ENCODE results near the gene STRN. TPM values are rescaled to one million over a fixed set of nuclear protein-coding genes. Genes with fewer than 3 reads are reported as not detected.

Gene STRN
- total and polyA plus RNA-seq, 12 donors, result 2.6 to 36.9 (median 18.1) TPM

- H3K36me3 ChIP-seq (replicated peaks in 1 of 2), result peaks cover 0 to 28% of the 10 kb centered on the region in 2 donors
- no peak for DNase-seq
These were observed 108.6 kb downstream of the STRN start for GRCh38 chr2:36857713-36858112.

GRCh38 chr2:36855429-36855828 is 110.9 kb downstream of the STRN start:
- Histone ChIP-seq H3K36me3 (replicated peaks in 1 of 2) (peaks cover 0 to 28% of the 10 kb centered on the region in 2 donors), H3K27ac (no peak overlapping the region), H3K9me3 (replicated peaks in 1 of 3) (no peaks in the 10 kb centered on the region), H3K4me1 (replicated peaks in 1 of 2) (no peaks in the 10 kb centered on the region), H3K4me3 (no peak overlapping the region), H3K27me3 (no peaks in the 10 kb centered on the region)
- 96 to 99% (median 99%) methylated on average over 2 of the region's 2 CpGs for WGBS, 4 donors
- no peak for DNase-seq
- intact Hi-C loops (cut with DNase I), result no loop called here
- no peak for TF ChIP-seq CTCF (IDR thresholded peaks at IDR 0.05)
- TF ChIP-seq POLR2A (IDR thresholded peaks at IDR 0.05), result no peak

More at GRCh38 chr2:36857713-36858112, 108.6 kb downstream of the STRN start:
- H3K4me3 ChIP-seq, result no peak overlapping the region
- no peaks in the 10 kb centered on the region for H3K27me3 ChIP-seq
- no peaks in the 10 kb centered on the region for H3K4me1 ChIP-seq (replicated peaks in 1 of 2)
- H3K27ac ChIP-seq, result no peak overlapping the region
- intact Hi-C loops (cut with DNase I), result no loop called here
- H3K9me3 ChIP-seq (replicated peaks in 1 of 3), result no peaks in the 10 kb centered on the region
- 89 to 95% (median 92%) methylated on average over 5 of the region's 5 CpGs for WGBS, 4 donors
- TF ChIP-seq CTCF (IDR thresholded peaks at IDR 0.05) (no peak), POLR2A (IDR thresholded peaks at IDR 0.05) (no peak)

- Histone ChIP-seq H3K9me3 (replicated peaks in 1 of 3) (no peaks in the 10 kb centered on the region), H3K27me3 (no peaks in the 10 kb centered on the region), H3K27ac (no peak overlapping the region), H3K4me1 (replicated peaks in 1 of 2) (no peaks in the 10 kb centered on the region), H3K36me3 (replicated peaks in 1 of 2) (peaks cover 0 to 31% of the 10 kb centered on the region in 2 donors), H3K4me3 (no peak overlapping the region)
- intact Hi-C loops (cut with DNase I), result no loop called here
- 83 to 87% (median 87%) methylated on average over 2 of the region's 2 CpGs for WGBS, 4 donors
- no peak for DNase-seq
- TF ChIP-seq CTCF (IDR thresholded peaks at IDR 0.05) (no peak), POLR2A (IDR thresholded peaks at IDR 0.05) (no peak)
These were observed 112.1 kb downstream of the STRN start for GRCh38 chr2:36854241-36854640.

GRCh38 chr2:36849265-36849664 is 117.1 kb downstream of the STRN start:
- no peaks in the 10 kb centered on the region for H3K27me3 ChIP-seq
- 95 to 98% (median 97%) methylated on average over 8 of the region's 8 CpGs for WGBS, 4 donors
- intact Hi-C loops (cut with DNase I), result no loop called here
- peaks cover 0 to 10% of the 10 kb centered on the region in 2 donors for H3K36me3 ChIP-seq (replicated peaks in 1 of 2)
- no peak overlapping the region for H3K4me3 ChIP-seq
- H3K27ac ChIP-seq, result no peak overlapping the region
- peaks cover 0 to 7% (median 0%) of the 10 kb centered on the region in 3 donors for H3K9me3 ChIP-seq (replicated peaks in 1 of 3)
- TF ChIP-seq CTCF (IDR thresholded peaks at IDR 0.05), result no peak
- no peak for TF ChIP-seq POLR2A (IDR thresholded peaks at IDR 0.05)
- no peak for DNase-seq
- H3K4me1 ChIP-seq (replicated peaks in 1 of 2), result no peaks in the 10 kb centered on the region
